Small intestine (tissue), 16 donors: Measurements from ENCODE around the gene MAML1. TPM values are rescaled to one million over a fixed set of nuclear protein-coding genes. Genes with fewer than 3 reads are reported as not detected.
A peak's percentile ranks its signal among the peaks of the same experiment; 100 is the strongest.
"Not testable (repeated sequence)": the region's sequence is repeated elsewhere in the genome, so short reads cannot be mapped to it uniquely, and the experiment has no call there.

ENCODE experiments used
- DNase-seq, 2 donors: peaks; one replicate each; pipeline versions ENCODE4 v3.0.0 to v3.0.0-alpha.2; 2013
- FAIRE-seq: peaks from 2 replicates; lab custom pipeline; 2012; peaks lifted over from hg19 to GRCh38; lab: Jason Lieb, UNC
- H3K27ac ChIP-seq, 3 donors: one replicate each; pipeline ENCODE4 v1.5.1; 2013; ENCODE audit warnings: low read length in 2 of 3, mild to moderate bottlenecking in 2 of 3, control low read depth in 1 of 3, inconsistent platforms in 1 of 3, low read depth in 1 of 3, moderate library complexity in 1 of 3
- H3K27me3 ChIP-seq, 3 donors: one replicate each; pipeline ENCODE4 v1.6.1; 2013; ENCODE audit warnings: low read length in 3 of 3, inconsistent platforms in 1 of 3; ENCODE audit not compliant: control insufficient read depth in 3 of 3, insufficient read depth in 3 of 3
- H3K36me3 ChIP-seq, 3 donors: one replicate each; pipeline ENCODE4 v1.6.1; 2013; ENCODE audit warnings: low read length in 3 of 3, inconsistent platforms in 1 of 3, low read depth in 1 of 3, mild to moderate bottlenecking in 1 of 3, moderate library complexity in 1 of 3; ENCODE audit not compliant: control insufficient read depth in 3 of 3, insufficient read depth in 2 of 3
- H3K4me1 ChIP-seq, 3 donors: one replicate each; pipeline ENCODE4 v1.6.1; 2013; ENCODE audit warnings: low read length in 2 of 3, inconsistent platforms in 1 of 3, low read depth in 1 of 3, mild to moderate bottlenecking in 1 of 3, moderate library complexity in 1 of 3; ENCODE audit not compliant: control insufficient read depth in 3 of 3, insufficient read depth in 2 of 3
- H3K4me3 ChIP-seq, 3 donors: one replicate each; pipeline ENCODE4 v1.5.1; 2013; ENCODE audit warnings: low read length in 3 of 3, control low read depth in 1 of 3, inconsistent platforms in 1 of 3, low read depth in 1 of 3, mild to moderate bottlenecking in 1 of 3, moderate library complexity in 1 of 3
- H3K9me3 ChIP-seq, 2 donors: one replicate each; pipeline ENCODE4 v1.6.1; 2013; ENCODE audit warnings: low read depth in 1 of 2, low read length in 1 of 2; ENCODE audit not compliant: control insufficient read depth in 2 of 2, insufficient read depth in 1 of 2
- WGBS, 3 donors: extraction: QIAGEN DNeasy Blood & Tissue Kit; methylation state at CpG; one replicate each; pipeline ENCODE4 v1.1.7; 2013; 5-methylcytosine and 5-hydroxymethylcytosine counted together
- long read RNA-seq, 10 donors: transcript quantifications; one replicate each; lab custom pipeline, GENCODE V29; 2026
- polyA plus RNA-seq, 4 donors: library from polyadenylated mRNA; stranded (reverse) in 3 of 4; unstranded in 1 of 4; fragments of 200-250 nt in 3 of 4; fragments of 120-200 nt in 1 of 4; gene quantifications; one replicate each; pipeline versions ENCODE4 v1.2.1 to v1.2.3, GENCODE V29; 2013
- donor health status: healthy with polysubstance abuse.
- donor health status: control.
- donor health status: control.
- donor health status: Bipolar disorder and iron deficiency.
- donor health status: healthy.

MAML1 gene, protein sequence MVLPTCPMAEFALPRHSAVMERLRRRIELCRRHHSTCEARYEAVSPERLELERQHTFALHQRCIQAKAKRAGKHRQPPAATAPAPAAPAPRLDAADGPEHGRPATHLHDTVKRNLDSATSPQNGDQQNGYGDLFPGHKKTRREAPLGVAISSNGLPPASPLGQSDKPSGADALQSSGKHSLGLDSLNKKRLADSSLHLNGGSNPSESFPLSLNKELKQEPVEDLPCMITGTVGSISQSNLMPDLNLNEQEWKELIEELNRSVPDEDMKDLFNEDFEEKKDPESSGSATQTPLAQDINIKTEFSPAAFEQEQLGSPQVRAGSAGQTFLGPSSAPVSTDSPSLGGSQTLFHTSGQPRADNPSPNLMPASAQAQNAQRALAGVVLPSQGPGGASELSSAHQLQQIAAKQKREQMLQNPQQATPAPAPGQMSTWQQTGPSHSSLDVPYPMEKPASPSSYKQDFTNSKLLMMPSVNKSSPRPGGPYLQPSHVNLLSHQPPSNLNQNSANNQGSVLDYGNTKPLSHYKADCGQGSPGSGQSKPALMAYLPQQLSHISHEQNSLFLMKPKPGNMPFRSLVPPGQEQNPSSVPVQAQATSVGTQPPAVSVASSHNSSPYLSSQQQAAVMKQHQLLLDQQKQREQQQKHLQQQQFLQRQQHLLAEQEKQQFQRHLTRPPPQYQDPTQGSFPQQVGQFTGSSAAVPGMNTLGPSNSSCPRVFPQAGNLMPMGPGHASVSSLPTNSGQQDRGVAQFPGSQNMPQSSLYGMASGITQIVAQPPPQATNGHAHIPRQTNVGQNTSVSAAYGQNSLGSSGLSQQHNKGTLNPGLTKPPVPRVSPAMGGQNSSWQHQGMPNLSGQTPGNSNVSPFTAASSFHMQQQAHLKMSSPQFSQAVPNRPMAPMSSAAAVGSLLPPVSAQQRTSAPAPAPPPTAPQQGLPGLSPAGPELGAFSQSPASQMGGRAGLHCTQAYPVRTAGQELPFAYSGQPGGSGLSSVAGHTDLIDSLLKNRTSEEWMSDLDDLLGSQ
- 10 to 100 TPM in 2 of 4 donors, 1 to 10 TPM in 2; 6.2 to 28.8 (median 10.9) TPM for polyA plus RNA-seq
- long read RNA-seq, donor 1, full-length matches to known transcripts: 5 of 57 reads
- long read RNA-seq, donor 1, partial matches to known transcripts: 52 of 57 reads
- long read RNA-seq, donor 1, other reads (novel, unspliced or antisense): 0 of 57 reads
- long read RNA-seq, donor 2, full-length matches to known transcripts: 2 of 2 reads
- long read RNA-seq, donor 2, partial matches to known transcripts: 0 of 2 reads
- long read RNA-seq, donor 2, other reads (novel, unspliced or antisense): 0 of 2 reads
- long read RNA-seq, donor 3, full-length matches to known transcripts: 2 of 2 reads
- long read RNA-seq, donor 3, partial matches to known transcripts: 0 of 2 reads
- long read RNA-seq, donor 3, other reads (novel, unspliced or antisense): 0 of 2 reads
- long read RNA-seq, donor 4: 0 reads
- long read RNA-seq, donor 5: 0 reads
- long read RNA-seq, donor 6, full-length matches to known transcripts: 2 of 7 reads
- long read RNA-seq, donor 6, partial matches to known transcripts: 5 of 7 reads
- long read RNA-seq, donor 6, other reads (novel, unspliced or antisense): 0 of 7 reads
- long read RNA-seq, donor 7, full-length matches to known transcripts: 1 of 6 reads
- long read RNA-seq, donor 7, partial matches to known transcripts: 5 of 6 reads
- long read RNA-seq, donor 7, other reads (novel, unspliced or antisense): 0 of 6 reads
- long read RNA-seq, donor 8: 0 reads
- long read RNA-seq, donor 9, partial matches to known transcripts: 9 of 9 reads
- long read RNA-seq, donor 9, other reads (novel, unspliced or antisense): 0 of 9 reads
- long read RNA-seq, donor 10, partial matches to known transcripts: 13 of 18 reads
- long read RNA-seq, donor 10, other reads (novel, unspliced or antisense): 0 of 18 reads

DNA sequence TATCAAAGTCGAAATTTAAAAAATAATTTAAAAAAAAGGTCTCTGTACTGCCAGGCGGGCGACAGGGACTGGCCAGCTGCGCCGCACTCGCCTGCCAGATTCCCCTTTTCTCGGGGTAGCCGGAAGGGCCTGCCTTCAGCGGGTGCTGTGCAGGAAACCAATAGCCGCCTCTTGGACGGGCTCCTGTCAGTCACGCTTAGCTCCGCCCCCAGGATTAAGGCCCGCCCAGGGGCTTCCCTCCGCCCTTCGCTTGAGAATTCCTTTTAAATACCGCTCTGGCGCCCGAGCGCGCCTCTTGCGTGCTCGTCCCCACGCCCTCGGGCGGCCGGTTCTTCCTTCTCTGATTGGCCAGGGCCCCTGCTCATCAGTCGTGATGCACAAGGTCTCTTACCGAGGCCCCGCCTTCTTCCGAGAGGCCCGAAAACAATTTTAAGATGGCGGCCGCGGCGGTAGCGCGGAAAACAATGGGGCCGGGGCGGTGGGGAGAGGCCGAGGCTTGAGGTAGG is at the start of gene MAML1:
Gene MAML1, plus strand, starts transcription at position 411 of the 506 bp plus-strand sequence. CDS start 291 bp downstream, outside the sequence.
- peak; percentile 59 for FAIRE-seq
- Histone ChIP-seq H3K27ac (peak within 1 kb of the TSS; percentile 80 to 95 (median 95)), H3K4me1 (peaks cover 2 to 11% (median 2%) of the 10 kb centered on the region in 3 donors), H3K4me3 (peak within 1 kb of the TSS; percentile 68 to 99 (median 98)), H3K36me3 (peaks cover 7 to 20% (median 10%) of the 10 kb centered on the region in 3 donors), H3K9me3 (no peaks in the 10 kb centered on the region), H3K27me3 (no peaks in the 10 kb centered on the region)
- WGBS, 3 donors: 0 to 1% (median 0%) methylated on average over 41 of the region's 41 CpGs
- DNase-seq: peak; percentile 100

DNA sequence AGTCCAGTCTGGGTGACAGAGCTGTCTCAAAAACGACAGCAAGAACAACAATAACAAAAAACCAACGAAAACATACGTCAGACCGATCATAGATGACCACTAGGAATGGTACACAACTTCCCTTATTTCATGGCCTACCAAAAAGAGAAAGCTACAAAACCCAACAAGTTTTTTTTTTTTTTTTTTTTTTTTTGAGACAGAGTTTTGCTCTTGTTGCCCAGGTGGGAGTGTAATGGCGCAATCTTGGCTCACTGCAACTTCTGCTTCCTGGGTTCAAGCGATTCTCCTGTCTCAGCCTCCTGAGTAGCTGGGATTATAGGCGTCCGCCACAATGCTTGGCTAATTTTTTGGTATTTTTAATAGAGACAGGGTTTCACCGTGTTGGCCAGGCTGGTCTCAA is 43.4 kb upstream of the MAML1 start:
- not testable (repeated sequence) for FAIRE-seq, H3K36me3 ChIP-seq, H3K4me1 ChIP-seq, H3K27ac ChIP-seq, H3K4me3 ChIP-seq, DNase-seq, H3K27me3 ChIP-seq, H3K9me3 ChIP-seq
- 85 to 90% (median 87%) methylated on average over 9 of the region's 9 CpGs for WGBS, 3 donors

DNA sequence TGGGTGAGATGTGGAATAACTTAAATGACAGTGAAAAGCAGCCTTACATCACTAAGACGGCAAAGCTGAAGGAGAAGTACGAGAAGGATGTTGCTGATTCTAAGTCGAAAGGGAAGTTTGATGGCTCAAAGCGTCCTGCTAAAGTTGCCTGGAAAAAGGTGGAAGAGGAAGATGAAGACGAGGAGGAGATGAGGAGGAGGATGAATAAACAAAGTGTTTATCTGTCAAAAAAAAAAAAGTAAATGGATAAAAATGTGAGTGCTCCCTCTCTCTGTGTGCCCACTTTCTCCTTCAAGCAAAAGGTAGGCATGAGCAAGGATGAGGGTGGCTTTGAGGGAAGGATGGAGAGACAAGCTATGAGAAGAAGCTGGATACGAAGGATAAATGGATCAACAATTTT is 38.1 kb upstream of the MAML1 start:
- DNase-seq (no peak), FAIRE-seq (no peak)

DNA sequence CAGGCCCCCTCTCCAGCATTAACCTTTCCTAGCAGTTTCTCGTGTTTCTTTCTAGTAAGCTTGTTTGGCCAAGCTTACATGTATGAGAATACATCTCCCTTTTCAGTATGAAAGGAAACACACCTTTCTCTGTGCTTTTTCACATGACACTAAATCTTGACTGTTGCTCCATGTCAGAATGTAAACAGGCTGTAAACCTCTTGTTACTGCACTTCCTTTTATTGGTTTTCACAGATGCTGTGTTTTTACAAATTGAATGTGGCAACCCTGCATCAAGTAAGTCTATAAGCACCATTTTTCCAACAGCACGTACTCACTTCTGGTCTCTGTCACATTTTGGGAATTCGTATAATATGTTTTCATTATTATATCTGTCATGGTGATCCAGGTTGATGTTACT is 36.0 kb upstream of the MAML1 start:
- no peaks in the 10 kb centered on the region for H3K27me3 ChIP-seq
- peaks cover 4 to 15% (median 5%) of the 10 kb centered on the region in 3 donors for H3K4me1 ChIP-seq
- peak in 1 of 2 donors; percentile 27 for DNase-seq
- no peak for FAIRE-seq
- peaks cover 0 to 6% (median 0%) of the 10 kb centered on the region in 3 donors for H3K36me3 ChIP-seq
- no peaks in the 10 kb centered on the region for H3K9me3 ChIP-seq
- WGBS, 3 donors: 81 to 89% (median 87%) methylated on average over 3 of the region's 3 CpGs
- H3K4me3 ChIP-seq: no peak overlapping the region
- H3K27ac ChIP-seq: no peak overlapping the region

More for the DNA sequence above, 38.1 kb upstream of the MAML1 start:
- Histone ChIP-seq H3K27me3 (no peaks in the 10 kb centered on the region), H3K4me3 (no peak overlapping the region), H3K36me3 (no peaks in the 10 kb centered on the region), H3K4me1 (peaks cover 0 to 9% (median 0%) of the 10 kb centered on the region in 3 donors), H3K9me3 (no peaks in the 10 kb centered on the region), H3K27ac (no peak overlapping the region)
- WGBS, 3 donors: 90 to 95% (median 90%) methylated on average over 6 of the region's 6 CpGs

DNA sequence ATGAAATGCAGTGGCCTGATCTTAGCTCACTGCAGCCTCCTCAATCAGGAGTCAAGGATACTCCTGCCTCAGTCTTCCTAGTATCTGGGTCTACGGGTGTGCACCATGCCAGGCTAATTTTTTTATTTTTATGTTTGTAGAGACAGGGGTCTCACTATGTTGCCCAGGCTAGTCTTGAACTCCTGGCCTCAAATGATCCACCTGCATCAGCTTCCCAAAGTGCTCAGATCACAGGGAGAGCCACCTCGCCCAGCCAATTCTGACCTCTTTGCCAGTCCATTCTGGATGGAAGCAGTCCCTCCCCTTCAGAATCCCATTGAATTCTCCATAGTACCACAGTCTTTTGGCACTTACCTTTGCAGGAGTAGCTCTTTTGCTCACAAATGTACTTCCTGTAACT is 35.5 kb upstream of the MAML1 start:
- Histone ChIP-seq H3K4me3 (no peak overlapping the region), H3K36me3 (peaks cover 0 to 11% (median 0%) of the 10 kb centered on the region in 3 donors), H3K4me1 (peaks cover 5 to 15% (median 7%) of the 10 kb centered on the region in 3 donors), H3K27me3 (no peaks in the 10 kb centered on the region), H3K9me3 (no peaks in the 10 kb centered on the region), H3K27ac (peak overlapping the region in 2 of 3 donors; percentile 8 to 91)
- 91 to 100% (median 98%) methylated on average over 2 of the region's 2 CpGs for WGBS, 3 donors
- FAIRE-seq (no peak), DNase-seq (no peak)

DNA sequence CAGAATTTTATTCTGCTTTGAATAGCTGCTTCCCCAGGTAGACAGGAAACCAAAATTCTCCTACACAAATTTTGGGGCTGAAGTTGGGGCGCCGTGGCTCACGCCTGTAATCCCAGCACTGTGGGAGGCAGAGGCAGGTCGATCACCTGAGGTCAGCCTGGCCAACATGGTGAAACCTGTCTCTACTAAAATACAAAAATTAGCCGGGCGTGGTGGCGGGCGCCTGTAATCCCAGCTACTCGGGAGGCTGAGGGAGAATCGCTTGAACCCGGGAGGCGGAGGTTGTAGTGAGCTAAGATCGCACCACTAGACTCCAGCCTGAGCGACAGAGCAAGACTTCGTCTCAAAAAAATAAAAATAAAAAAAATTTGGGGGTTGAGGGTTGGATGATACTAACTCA is 35.1 kb upstream of the MAML1 start:
- Histone ChIP-seq H3K36me3 (peaks cover 0 to 12% (median 0%) of the 10 kb centered on the region in 3 donors), H3K27ac (peak overlapping the region; percentile 91 to 99 (median 95)), H3K4me1 (peaks cover 5 to 15% (median 8%) of the 10 kb centered on the region in 3 donors), H3K4me3 (peak overlapping the region in 2 of 3 donors; percentile 54 to 71)
- not testable (repeated sequence) for H3K27me3 ChIP-seq, FAIRE-seq, DNase-seq, H3K9me3 ChIP-seq
- 86 to 94% (median 93%) methylated on average over 15 of the region's 15 CpGs for WGBS, 3 donors
